ENCODE results near the gene IPO5.

DNA sequence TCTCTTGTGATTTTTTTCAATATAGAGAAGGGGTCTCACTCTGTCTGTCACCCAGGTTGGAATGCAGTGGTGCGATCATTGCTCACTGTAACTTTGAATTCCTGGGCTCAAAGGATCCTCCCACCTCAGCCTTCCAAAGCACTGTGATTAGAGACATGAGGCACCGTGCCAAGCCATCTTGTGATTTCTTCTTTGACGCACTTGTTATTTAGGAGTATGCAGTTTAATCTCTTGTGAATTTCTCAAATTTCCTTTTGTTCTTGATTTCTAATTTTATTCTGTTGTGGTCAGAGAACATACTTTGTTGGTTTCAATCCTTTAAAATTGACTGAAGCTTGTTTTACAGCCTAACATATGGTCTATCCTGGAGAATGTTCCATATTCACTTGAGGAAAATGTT is 14.5 kb downstream of the IPO5 start:
- TF ChIP-seq CTCF (IDR thresholded peaks at IDR 0.05; ENCODE audit: insufficient read depth, low read length, poor library complexity, severe bottlenecking) (no peak), EZH2phosphoT487 (conservative IDR thresholded peaks at IDR 0.05; ENCODE audit: low read length) (no peak)
